ENCODE results near the gene SPRED2. TPM values are rescaled to one million over a fixed set of nuclear protein-coding genes. Genes with fewer than 3 reads are reported as not detected.
A peak's percentile ranks its signal among the peaks of the same experiment; 100 is the strongest.

The SPRED2 gene
- total RNA-seq, 1 donor from 2014 or later, result 9.4 TPM

- H3K4me3 Mint-ChIP-seq, result no peak overlapping the region
- H3K4me1 Mint-ChIP-seq (ENCODE audit: low read depth), result peaks cover 13% of the 10 kb centered on the region
- no peaks in the 10 kb centered on the region for H3K9me3 Mint-ChIP-seq
- DNase-seq (ENCODE audit: low spot score), result no peak
- intact Hi-C loops (cut with micrococcal nuclease), result no loop called here
- H3K36me3 Mint-ChIP-seq (ENCODE audit: low read depth), result peaks cover 19% of the 10 kb centered on the region
- no peaks in the 10 kb centered on the region for H3K27me3 Mint-ChIP-seq (ENCODE audit: insufficient read depth)
- no peak overlapping the region for H3K27ac Mint-ChIP-seq
Measured at GRCh38 chr2:65276609-65277008, 155.8 kb downstream of the SPRED2 start.

GRCh38 chr2:65275141-65275915, 157.1 kb downstream of the SPRED2 start:
- DNase-seq (ENCODE audit: low spot score), result no peak
- peaks cover 22% of the 10 kb centered on the region for H3K36me3 Mint-ChIP-seq (ENCODE audit: low read depth)
- no peak overlapping the region for H3K27ac Mint-ChIP-seq
- H3K9me3 Mint-ChIP-seq, result no peaks in the 10 kb centered on the region
- intact Hi-C loops (cut with micrococcal nuclease), result no loop called here
- no peak overlapping the region for H3K4me3 Mint-ChIP-seq
- H3K27me3 Mint-ChIP-seq (ENCODE audit: insufficient read depth), result no peaks in the 10 kb centered on the region
- H3K4me1 Mint-ChIP-seq (ENCODE audit: low read depth), result peaks cover 13% of the 10 kb centered on the region

GRCh38 chr2:65273344-65273743, 159.1 kb downstream of the SPRED2 start:
- H3K36me3 Mint-ChIP-seq (ENCODE audit: low read depth), result peaks cover 32% of the 10 kb centered on the region
- peaks cover 6% of the 10 kb centered on the region for H3K4me1 Mint-ChIP-seq (ENCODE audit: low read depth)
- no peak overlapping the region for H3K4me3 Mint-ChIP-seq
- H3K27ac Mint-ChIP-seq, result no peak overlapping the region
- no peaks in the 10 kb centered on the region for H3K9me3 Mint-ChIP-seq
- DNase-seq (ENCODE audit: low spot score), result no peak
- intact Hi-C loops (cut with micrococcal nuclease), result no loop called here
- no peaks in the 10 kb centered on the region for H3K27me3 Mint-ChIP-seq (ENCODE audit: insufficient read depth)

GRCh38 chr2:65268957-65269356, 163.4 kb downstream of the SPRED2 start:
- Mint-ChIP-seq H3K4me1 (ENCODE audit: low read depth) (peaks cover 12% of the 10 kb centered on the region), H3K27me3 (ENCODE audit: insufficient read depth) (no peaks in the 10 kb centered on the region), H3K4me3 (no peak overlapping the region), H3K9me3 (no peaks in the 10 kb centered on the region), H3K36me3 (ENCODE audit: low read depth) (peaks cover 48% of the 10 kb centered on the region), H3K27ac (no peak overlapping the region)
- DNase-seq (ENCODE audit: low spot score), result no peak
- intact Hi-C loops (cut with micrococcal nuclease), result loop anchor here (10.0 kb wide), 1 partner anchor 166 kb away; the partner anchor contains the start of gene SPRED2

GRCh38 chr2:65267008-65267407, 165.4 kb downstream of the SPRED2 start:
- Mint-ChIP-seq H3K4me3 (no peak overlapping the region), H3K36me3 (ENCODE audit: low read depth) (peaks cover 47% of the 10 kb centered on the region)

GRCh38 chr2:65265671-65266045, 166.7 kb downstream of the SPRED2 start:
- H3K36me3 Mint-ChIP-seq (ENCODE audit: low read depth), result peaks cover 48% of the 10 kb centered on the region
- intact Hi-C loops (cut with micrococcal nuclease), result loop anchor here (1.0 to 10.0 kb wide), 5 partner anchors 35 to 308 kb away; partner anchors contain the start of gene SPRED2
- no peak overlapping the region for H3K27ac Mint-ChIP-seq
- DNase-seq (ENCODE audit: low spot score), result no peak
- H3K4me1 Mint-ChIP-seq (ENCODE audit: low read depth), result peaks cover 17% of the 10 kb centered on the region
- no peaks in the 10 kb centered on the region for H3K27me3 Mint-ChIP-seq (ENCODE audit: insufficient read depth)
- H3K9me3 Mint-ChIP-seq, result no peaks in the 10 kb centered on the region
- no peak overlapping the region for H3K4me3 Mint-ChIP-seq

More at GRCh38 chr2:65267008-65267407, 165.4 kb downstream of the SPRED2 start:
- H3K27me3 Mint-ChIP-seq (ENCODE audit: insufficient read depth), result no peaks in the 10 kb centered on the region
- peaks cover 12% of the 10 kb centered on the region for H3K4me1 Mint-ChIP-seq (ENCODE audit: low read depth)
- no peaks in the 10 kb centered on the region for H3K9me3 Mint-ChIP-seq
- intact Hi-C loops (cut with micrococcal nuclease), result loop anchor here (10.0 kb wide), 1 partner anchor 168 kb away; the partner anchor contains the start of gene SPRED2
- DNase-seq (ENCODE audit: low spot score), result no peak
- H3K27ac Mint-ChIP-seq, result peak overlapping the region; percentile 36

GRCh38 chr2:65264821-65265670, 167.4 kb downstream of the SPRED2 start:
- DNase-seq (ENCODE audit: low spot score), result no peak
- intact Hi-C loops (cut with micrococcal nuclease), result loop anchor here (1.0 to 10.0 kb wide), 5 partner anchors 36 to 308 kb away; partner anchors contain the start of gene SPRED2
- H3K27ac Mint-ChIP-seq, result no peak overlapping the region
- H3K36me3 Mint-ChIP-seq (ENCODE audit: low read depth), result peaks cover 48% of the 10 kb centered on the region
- peaks cover 17% of the 10 kb centered on the region for H3K4me1 Mint-ChIP-seq (ENCODE audit: low read depth)
- H3K27me3 Mint-ChIP-seq (ENCODE audit: insufficient read depth), result no peaks in the 10 kb centered on the region
- H3K4me3 Mint-ChIP-seq, result no peak overlapping the region
- H3K9me3 Mint-ChIP-seq, result no peaks in the 10 kb centered on the region

GRCh38 chr2:65263986-65264385, 168.4 kb downstream of the SPRED2 start:
- no peak overlapping the region for H3K4me3 Mint-ChIP-seq
- DNase-seq (ENCODE audit: low spot score), result no peak
- no peaks in the 10 kb centered on the region for H3K9me3 Mint-ChIP-seq
- H3K36me3 Mint-ChIP-seq (ENCODE audit: low read depth), result peaks cover 44% of the 10 kb centered on the region
- intact Hi-C loops (cut with micrococcal nuclease), result loop anchor here (2.0 to 10.0 kb wide), 2 partner anchors 37 to 171 kb away; partner anchors contain the start of gene SPRED2
- H3K4me1 Mint-ChIP-seq (ENCODE audit: low read depth), result peaks cover 17% of the 10 kb centered on the region
- no peak overlapping the region for H3K27ac Mint-ChIP-seq
- H3K27me3 Mint-ChIP-seq (ENCODE audit: insufficient read depth), result no peaks in the 10 kb centered on the region

GRCh38 chr2:65263262-65263661, 169.1 kb downstream of the SPRED2 start:
- no peak for DNase-seq (ENCODE audit: low spot score)
- Mint-ChIP-seq H3K36me3 (ENCODE audit: low read depth) (peaks cover 41% of the 10 kb centered on the region), H3K27me3 (ENCODE audit: insufficient read depth) (no peaks in the 10 kb centered on the region), H3K4me1 (ENCODE audit: low read depth) (peaks cover 17% of the 10 kb centered on the region), H3K4me3 (no peak overlapping the region), H3K9me3 (no peaks in the 10 kb centered on the region), H3K27ac (no peak overlapping the region)
- intact Hi-C loops (cut with micrococcal nuclease), result loop anchor here (10.0 kb wide), 1 partner anchor 172 kb away; the partner anchor contains the start of gene SPRED2

GRCh38 chr2:65261676-65262075, 170.7 kb downstream of the SPRED2 start:
- no peak for DNase-seq (ENCODE audit: low spot score)
- intact Hi-C loops (cut with micrococcal nuclease), result loop anchor here (10.0 kb wide), 1 partner anchor 173 kb away; the partner anchor contains the start of gene SPRED2
- H3K4me3 Mint-ChIP-seq, result no peak overlapping the region
- H3K36me3 Mint-ChIP-seq (ENCODE audit: low read depth), result peaks cover 36% of the 10 kb centered on the region
- peaks cover 14% of the 10 kb centered on the region for H3K4me1 Mint-ChIP-seq (ENCODE audit: low read depth)
- H3K27me3 Mint-ChIP-seq (ENCODE audit: insufficient read depth), result no peaks in the 10 kb centered on the region
- H3K27ac Mint-ChIP-seq, result no peak overlapping the region
- H3K9me3 Mint-ChIP-seq, result no peaks in the 10 kb centered on the region

Data from activated T-helper 1 cell treated with anti-CD3 and anti-CD28 coated beads, Interleukin-12 subunit alpha, Interleukin-12 subunit beta, Interleukin-2, Interleukin-4 antibody, amounts not matched to agents 30 ng/mL and 10 ng/mL and 1 ng/mL, durations not matched to agents 14 hours and 24 hours and 36 hours (primary cell).